Activated CD4-positive, alpha-beta T cell treated with anti-CD3 and anti-CD28 coated beads, Interleukin-2, amount 50 U/mL, for 4 hours (primary cell): Measurements from ENCODE around the gene BMPR2.
"Not testable (repeated sequence)": the region's sequence is repeated elsewhere in the genome, so short reads cannot be mapped to it uniquely, and the experiment has no call there.

Source experiments
- DNase-seq, 2 experiments: peaks; one replicate each; pipeline ENCODE4 v3.0.0-alpha.2; 2020

BMPR2 gene

DNA sequence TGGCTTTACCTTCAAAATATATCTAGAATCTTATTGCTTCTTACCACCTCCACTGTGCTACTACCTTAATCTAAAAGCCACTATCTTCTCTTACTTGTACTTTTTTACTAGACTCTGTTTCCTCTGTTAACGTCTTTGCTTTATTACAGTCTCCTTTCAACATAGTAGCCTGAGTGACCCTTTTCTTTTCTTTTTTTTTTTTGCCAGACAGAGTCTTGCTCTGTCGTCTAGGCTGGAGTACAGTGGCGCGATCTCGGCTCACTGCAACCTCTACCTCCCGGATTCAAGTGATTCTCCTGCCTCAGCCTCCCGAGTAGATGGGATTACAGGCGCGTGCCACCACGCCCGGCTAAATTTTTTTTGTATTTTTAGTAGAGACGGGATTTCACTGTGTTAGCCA lies 10.4 kb downstream of the BMPR2 start:
- not testable (repeated sequence) for DNase-seq

DNA sequence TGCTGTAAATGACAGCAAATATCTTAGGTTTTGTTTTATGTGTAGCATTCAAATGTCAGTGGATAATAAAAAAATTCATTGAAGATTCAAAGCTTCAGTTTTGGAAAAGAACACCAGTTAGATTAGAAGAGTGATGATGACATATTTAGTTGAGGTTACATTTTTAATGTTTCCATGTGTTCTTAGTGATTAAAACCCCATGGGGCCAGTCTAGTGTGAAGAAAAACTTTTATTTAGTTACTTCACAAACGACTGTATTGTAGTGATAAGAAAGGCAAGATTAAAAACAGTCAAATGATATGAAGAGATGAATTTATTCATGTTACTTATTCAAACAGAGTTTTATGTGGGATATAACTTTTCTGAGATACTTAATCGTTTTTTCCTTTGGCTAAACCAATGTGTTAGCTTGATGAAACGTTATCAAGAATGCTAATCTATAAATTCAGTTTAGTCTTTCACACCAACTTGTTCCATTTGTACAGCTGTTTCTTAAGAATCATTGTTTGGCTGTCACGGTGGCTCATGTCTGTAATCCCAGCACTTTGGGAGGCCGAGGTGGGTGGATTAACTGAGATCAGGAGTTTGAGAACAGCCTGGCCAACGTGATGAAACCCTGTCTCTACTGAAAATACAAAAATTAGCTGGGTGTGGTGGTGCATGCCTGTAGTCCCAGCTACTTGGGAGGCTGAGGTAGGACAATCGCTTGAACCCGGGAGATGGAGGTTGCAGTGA lies 11.6 kb downstream of the BMPR2 start:
- DNase-seq: no peak

DNA sequence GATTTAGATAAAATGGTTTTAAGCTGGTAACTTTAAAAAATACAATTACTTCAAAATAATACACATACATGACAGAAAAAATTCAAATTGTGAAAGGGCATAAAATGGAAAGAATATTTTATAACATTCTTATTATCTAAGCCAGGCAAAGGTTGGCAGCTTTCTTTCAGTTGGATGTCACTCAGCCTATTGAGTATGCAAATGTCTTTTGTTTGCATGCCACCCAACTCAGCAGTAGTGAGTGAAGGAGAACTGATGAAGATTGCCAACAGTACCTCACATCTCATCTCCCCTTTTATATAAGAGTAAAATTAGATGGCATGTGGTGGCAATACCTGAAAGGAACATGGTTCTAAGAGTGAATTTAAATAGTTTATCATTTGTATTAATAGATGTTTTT lies 24.8 kb downstream of the BMPR2 start:
- no peak for DNase-seq

DNA sequence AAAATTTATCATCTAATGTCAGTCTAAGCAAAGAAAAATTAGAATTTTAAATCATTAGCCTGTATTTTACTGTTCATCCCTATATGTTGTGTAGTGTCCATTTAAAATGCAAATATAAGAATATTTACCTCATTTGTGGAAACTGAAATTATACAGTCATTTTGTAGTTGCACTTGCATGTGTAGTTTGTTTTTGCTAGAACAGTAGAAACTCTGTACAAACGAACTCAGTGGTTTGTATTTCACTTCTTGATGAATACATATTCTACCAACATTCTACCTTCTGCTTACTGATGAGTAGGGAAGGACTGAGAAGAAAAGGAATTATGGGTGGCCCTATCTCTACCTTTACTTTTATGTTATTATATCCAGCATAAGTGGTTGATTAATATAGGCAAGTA lies 29.7 kb downstream of the BMPR2 start:
- no peak for DNase-seq

DNA sequence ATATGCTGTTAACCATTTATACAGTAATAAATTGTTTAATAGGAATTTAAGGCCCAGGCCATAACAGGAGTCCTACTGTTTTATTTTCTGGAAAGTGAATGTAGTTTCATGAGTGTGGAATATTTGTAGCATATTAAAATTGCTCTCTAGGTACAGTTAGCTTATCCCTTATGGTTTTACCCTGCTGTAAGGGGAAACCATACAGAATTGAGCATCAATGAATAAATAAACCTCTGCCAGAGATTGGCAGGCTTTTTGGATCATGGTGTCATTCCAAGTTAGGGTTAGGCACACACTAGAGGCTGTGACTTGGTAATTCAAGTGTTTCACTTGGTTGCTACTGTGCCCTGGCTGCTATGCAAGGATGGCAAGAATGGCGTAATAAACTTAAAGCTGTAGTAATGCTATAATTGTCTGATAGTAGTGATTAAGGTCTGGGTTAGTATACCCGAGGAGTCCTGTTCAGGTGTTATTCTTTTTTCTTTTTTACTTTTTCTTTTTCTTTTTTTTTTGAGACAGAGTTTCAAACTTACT lies 30.4 kb downstream of the BMPR2 start:
- no peak for DNase-seq

DNA sequence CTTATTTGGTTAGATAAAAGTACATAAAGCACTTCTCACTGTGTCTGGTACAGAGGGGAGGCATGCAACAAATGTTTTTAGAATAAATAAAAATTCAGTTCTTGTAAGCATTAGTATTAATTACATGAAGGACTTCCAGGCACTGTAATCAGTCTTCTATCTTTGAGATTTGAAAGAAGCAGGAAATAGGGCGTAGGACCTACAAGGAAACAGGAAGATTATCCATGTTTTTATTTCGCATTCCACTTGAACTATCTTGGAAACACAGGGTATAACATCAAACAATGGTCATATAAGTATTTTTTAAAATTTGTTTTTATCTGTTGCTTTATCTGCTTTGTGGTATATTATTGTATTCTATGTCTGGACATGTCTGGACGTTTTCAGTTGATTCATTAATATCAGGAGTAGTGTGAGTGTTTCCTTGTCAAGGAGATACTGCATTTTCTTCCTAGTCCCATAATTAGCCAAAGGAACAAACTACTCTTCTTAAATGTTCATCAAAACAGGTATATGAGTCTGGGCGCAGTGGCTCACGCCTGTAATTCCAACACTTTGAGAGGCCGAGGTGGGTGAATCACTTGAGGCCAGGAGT lies 32.5 kb downstream of the BMPR2 start:
- no peak for DNase-seq

DNA sequence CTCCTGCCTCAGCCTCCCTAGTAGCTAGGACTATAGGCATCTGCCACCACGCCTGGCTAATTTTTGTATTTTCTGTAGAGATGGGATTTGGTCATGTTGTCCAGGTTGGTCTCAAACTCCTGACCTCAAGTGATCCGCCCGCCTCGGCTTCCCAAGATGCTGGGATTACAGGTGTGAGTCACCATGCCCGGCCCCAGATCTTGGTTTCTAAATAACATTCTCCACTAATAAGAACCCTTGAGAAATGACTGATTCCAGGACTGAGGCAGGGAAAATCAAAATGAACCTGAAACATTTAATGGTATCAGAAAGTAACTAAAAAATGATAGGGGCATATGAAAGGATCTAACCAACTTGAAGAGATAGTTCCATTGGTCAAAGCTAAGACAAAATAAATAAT lies 34.0 kb downstream of the BMPR2 start:
- DNase-seq: no peak

DNA sequence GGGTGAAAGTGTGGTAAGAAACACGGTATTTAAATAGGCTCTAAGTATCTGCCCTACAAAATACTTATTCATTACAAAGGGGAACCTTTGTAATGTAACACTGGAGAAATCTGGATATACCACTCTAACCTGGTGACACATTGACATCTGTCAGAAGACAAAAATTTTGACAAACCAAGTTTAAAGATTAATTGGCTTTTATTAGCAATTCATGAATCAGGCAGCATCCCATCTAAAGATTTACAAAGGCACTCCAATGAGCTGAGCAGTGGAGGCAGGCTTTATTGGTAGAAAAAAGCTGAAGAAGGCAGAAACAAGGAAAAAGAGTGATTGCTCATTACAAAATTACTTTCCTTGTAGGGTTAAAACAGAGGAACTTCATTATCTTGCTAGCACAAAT lies 35.0 kb downstream of the BMPR2 start:
- DNase-seq: no peak

DNA sequence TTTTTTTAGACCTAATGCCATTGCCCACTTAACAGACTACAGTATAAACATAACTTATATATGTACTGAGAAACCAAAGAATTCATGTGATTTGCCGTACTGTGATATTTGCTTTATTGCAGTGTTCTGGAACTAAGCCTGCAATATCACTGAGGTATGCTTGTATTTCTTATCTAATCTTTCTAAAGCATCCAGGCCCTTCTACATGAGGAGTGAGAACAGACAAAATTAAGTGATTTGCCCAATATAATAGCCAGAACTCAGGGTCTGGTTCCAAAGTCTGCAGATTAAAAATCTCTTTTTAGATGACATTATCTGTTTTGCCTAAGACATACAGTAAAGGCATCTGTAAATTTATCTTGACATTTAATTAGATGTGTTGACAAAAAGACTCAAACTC lies 41.9 kb downstream of the BMPR2 start:
- no peak for DNase-seq

DNA sequence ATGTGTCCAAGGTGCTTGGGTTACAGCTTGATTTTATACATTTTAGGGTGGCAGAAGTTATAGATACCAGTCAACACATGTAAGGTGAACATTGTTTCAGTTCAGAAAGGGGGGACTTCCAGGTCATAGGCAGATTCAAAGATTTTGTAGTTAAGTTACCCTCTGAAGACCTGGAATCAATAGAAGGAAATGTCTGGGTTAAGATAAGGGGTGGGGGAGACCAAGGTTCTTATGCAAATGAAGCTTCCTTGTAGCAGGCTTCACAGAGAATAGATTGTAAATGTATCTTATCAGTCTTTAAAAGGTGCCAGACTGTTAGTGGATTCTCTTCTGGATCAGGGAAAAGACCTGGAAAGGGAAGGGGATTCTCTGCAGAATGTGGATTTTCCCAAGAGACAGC lies 42.4 kb downstream of the BMPR2 start:
- no peak for DNase-seq

DNA sequence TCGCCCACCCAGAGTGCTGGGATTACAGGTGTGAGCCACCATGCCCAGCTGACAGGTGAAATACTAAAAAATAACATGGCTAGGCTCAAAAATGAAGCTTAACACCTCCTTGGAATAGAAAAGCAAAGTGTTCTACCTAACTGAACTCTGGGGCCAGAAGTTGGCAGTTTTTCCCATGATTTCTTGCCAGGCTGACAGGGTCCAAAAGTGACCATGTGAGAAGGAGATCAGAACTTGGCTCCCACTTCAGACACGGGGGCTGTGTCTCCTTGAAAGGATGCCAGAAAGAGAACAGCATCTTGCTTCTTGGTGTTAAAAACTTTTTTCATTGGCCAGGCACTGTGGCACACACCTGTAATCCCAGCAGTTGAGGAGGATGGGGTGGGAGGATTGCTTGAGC lies 47.0 kb downstream of the BMPR2 start:
- no peak for DNase-seq

DNA sequence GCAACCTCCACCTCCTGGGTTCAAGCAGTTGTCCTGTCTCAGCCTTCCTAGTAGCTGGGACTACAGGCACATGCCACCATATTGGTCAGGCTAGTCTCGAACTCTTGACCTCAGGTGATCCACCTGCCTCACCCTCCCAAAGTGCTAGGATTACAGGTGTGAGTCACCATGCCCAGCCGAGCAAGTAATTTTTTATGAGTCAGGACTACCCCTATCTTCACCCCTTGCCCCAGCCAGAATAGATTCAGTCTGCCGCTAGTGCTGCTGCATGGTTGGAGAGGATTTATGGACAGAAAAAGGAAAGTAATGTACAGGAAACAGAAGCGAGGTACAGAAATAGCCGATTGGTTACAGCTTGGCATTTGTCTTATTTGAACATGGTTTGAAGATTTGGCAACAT lies 48.9 kb downstream of the BMPR2 start:
- DNase-seq: no peak

DNA sequence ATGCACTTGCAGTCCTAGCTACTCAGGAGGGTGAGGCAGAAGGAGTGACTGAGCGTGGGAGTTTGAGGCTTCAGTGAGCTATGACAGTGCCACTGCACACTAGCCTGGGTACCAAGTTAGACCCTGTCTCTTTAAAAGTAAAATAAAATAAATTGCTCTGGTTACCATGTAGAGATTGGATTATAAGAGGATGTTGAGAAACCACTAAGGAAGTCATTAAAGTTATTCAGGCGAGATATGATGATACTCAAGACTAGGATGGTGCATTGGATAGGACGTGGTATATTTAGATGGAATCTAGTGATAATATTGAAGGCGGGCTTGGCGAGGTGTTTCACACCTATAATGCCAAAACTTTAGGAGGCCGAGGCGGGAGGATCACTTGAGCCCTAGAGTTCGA lies 50.6 kb downstream of the BMPR2 start:
- DNase-seq: no peak

DNA sequence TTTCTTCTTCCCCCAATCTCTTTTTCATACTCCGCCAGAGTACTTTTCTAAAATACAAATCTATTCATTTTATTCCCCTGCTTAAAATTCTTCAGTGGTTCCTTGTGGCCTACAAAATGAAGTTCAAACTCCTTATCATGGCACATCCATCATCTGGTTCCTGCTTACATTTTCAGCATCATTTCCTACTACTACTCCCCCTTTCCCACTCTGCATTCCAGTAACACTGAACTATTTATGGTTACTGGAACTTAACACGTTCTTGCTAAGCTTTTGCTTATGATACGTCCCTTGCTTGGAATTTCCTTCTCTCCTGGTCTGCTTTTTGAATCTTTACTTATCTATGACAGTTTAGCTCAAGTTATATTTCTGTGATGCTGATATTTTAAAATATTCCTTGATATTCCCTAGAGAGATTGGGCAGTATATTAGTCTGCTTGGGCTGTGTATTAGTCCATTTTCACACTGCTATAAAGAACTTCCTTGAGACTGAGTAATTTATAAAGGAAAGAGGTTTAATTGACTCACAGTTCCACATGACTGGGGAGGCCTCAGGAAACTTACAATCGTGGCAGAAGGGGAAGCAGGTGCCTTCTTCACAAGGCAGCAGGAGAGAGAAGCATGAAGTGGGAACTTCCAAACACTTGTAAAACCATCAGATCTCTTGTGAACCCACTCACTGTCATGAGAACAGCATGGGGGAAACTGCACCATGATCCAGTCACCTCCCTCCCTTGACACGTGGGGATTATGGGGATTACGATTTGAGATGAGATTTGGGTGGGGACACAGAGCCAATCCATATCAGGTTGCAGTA lies 53.2 kb downstream of the BMPR2 start:
- no peak for DNase-seq

DNA sequence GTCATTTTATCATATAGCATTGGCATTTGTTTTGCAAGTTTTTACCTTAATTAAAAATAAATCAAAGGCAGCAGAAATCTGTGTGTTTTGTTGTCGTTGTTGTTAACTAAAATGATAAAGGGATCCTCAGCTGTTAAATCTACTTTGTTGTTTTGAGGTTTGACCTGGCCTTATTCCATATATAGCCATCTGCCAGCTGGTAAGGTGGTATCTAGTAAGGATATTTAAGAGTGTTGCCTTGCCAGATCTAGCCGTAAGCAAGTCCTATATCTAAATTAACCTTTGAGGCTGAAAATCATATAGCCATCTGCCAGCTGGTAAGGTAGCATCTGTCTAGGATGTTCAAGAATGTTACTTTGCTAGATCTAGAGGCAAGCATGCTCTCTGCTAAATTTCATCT lies 56.6 kb downstream of the BMPR2 start:
- no peak for DNase-seq

DNA sequence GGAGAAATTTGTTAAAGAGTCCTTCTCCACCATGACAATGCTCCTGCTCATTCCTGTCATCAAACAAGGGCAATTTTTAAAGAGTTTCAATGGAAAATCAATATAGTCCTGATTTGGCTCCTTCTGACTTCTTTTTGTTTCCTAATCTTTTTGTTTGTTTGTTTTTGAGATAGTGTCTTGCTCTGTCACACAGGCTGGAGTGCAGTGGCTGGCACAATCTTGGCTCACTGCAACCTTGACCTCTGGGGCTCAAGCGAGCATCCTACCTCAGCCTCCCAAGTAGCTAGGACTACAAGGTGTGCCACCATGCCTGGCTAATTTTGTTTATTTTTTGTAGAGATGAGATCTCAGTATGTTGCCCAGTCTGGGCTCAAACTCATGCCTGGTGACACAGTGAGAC lies 58.3 kb downstream of the BMPR2 start:
- DNase-seq: no peak

DNA sequence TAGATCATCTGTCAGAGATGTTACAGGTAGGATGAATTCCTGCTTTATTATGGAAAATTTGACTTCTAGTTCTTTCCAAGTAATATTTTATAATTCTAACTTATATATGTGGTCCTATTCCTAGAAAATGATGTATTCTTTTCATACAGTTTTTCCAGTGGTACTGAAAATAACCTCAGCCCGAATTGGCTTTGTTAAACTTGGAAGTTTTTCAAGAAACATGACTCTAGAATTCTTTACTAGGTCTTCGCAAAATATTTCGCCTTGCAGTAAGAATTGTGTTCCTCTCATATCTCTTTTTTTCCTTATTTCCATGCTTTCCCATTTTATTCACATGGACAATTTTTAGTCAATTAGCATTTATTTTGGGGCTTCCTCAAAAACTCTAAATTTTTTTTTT lies 60.5 kb downstream of the BMPR2 start:
- DNase-seq: no peak

DNA sequence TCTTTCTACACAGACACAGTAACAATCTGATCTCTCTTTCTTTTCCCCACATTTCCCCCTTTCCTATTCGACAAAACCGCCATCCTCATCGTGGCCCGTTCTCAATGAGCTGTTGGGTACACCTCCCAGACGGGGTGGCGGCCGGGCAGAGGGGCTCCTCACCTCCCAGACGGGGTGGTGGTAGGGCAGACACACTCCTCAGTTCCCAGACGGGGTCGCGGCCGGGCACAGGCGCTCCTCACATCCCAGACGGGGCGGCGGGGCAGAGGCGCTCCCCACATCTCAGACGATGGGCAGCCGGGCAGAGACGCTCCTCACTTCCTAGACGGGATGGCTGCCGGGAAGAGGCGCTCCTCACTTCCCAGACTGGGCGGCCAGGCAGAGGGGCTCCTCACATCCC lies 64.0 kb downstream of the BMPR2 start:
- DNase-seq: not testable (repeated sequence)

DNA sequence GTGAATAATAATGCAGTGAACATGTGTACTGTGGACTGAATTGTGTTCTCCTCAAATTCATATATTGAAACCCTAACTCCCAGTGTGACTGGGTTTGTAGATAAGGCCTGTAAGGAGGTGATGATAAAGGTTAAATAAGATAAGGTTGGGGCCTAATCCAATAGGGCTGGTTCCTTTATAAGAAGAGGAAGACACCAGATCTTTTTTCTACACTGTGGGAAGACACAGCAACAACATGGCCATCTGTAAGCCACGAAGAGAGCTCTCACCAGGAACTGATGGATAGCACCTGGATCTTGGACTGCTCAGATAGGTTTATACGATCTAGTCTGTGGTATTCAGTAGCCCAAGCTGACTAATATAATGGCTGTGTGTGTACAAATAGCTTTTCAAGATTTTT lies 66.8 kb downstream of the BMPR2 start:
- DNase-seq: no peak

DNA sequence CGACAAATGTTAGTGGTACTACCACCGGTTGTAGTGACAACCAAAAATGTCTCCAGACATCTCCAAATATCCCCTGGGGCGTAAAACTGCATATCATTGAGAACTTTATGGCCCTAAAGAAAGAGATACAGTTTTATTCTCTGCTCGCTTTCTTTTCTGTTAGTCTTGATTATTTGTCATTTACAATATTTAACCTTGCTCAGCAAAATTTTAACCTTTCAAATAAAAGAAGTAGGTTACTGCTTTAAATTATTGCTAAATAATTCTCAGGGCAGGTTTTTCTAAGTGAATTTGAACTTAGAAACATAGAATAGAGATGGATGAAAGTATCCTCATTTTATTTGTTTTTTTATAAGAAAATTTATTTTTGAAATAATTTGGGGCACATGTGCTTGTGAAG lies 67.9 kb downstream of the BMPR2 start:
- DNase-seq: no peak

DNA sequence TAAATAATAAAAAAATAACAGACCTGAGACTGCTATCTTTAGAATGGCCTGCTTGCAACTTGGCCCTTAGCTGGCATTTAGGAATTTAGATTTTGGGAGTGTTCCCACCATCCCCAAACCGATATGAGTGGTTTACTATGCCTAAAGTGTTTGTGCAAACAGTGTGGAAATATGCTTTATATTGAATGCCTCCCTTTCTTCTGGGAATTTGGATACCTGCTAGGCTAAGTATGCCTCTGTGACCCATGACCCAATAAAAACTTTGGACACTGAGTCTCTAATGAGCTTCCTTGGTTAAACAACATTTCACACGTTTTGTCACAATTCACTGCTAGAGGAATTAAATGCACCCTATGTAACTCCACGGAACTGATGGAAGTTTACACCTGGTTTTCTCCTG lies 73.2 kb downstream of the BMPR2 start:
- no peak for DNase-seq

DNA sequence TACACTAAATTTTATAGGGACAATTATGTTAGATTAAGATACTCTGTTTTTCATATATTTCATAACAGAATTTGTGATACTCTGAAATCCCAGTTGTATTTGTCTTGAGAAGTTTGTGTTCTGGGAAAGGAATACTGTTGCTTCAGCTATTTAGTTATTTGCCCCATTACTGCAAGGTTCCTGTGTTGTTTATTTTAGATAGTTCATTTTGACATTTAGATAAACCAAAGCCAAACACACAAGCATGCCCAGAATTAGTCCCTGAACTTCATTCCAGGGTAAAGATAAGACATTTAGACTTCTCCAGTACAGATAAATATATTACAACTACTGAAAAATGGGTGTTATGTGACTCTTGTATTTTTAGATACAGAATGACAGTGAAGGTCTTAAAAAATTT lies 74.7 kb downstream of the BMPR2 start:
- DNase-seq: no peak

DNA sequence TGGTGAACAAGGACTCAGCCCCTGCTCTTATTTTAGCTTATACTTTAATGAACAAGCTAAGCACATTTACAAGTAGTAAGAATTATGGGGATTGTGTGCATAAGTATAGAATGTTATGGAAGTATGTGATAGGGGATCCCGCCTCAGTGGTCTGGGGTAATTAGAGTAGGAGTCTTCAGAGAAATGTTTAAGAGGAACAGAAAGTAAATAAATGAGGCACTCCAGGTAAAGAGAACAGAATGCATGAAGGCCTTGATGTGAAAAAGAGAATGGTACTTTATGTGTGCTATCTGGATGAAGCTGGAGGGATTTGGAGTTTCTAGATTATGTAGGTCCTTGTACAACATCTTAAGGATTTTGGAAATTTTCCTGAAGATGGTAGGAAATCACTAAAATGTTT lies 76.6 kb downstream of the BMPR2 start:
- no peak for DNase-seq

DNA sequence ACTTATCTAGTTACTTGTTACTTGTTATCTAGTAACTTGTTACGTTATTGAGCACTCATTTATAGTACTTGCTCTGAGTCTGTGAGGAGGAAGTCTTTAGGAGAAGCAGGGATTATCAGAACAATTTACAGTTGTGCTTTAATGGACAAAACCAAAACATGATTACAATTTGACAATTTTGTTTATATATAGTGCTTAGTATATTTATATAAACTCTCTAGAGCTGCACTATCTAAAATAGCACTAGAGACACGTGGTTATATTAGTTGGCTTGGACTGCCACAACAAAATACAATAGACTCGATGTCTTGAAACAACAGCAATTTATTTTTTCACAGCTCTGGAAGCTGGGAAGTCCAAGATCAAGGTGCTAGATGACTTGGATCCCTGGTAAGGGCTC lies 78.4 kb downstream of the BMPR2 start:
- DNase-seq: no peak
